HG02840 (cell line): Measurements from ENCODE around the gene TBL1XR1.

Source experiments
- ATAC-seq: cut with Tn5 transposase; IDR thresholded peaks from one replicate; pipeline ENCODE4 v1.9.1; 2021; ENCODE audit warnings: mild to moderate bottlenecking, moderate library complexity, moderate number of reproducible peaks; ENCODE audit not compliant: unreplicated experiment, low FRiP score

The TBL1XR1 gene

DNA sequence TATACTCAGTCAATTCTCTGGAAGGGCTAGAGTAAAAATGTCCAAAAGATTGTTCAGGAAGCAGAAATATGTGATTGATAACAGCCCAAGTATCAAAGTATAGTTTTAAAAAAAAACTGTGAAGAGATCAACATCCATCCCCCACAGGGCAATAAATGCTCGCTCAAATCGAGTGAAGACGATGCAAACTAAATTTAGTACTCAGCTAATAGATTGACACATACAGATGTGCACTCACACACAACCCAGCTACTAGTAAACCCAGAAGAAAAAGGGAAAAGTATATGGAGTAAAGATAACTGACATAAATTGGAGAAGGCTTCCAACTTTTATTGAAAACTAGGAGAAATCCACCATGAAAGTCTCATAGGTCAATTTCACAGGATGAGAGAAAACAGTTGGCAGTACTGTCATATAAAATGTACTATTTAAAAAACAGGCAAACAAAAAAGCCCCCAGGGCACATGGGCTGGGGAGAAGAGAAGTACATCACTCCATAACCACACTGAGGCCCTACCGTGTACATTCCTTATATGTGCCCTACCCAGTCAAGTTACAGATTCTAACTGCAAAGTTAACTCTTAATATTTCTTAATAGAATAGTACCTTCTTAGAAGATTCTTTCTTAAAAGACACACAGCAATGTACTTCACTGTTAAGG lies 125.7 kb downstream of the TBL1XR1 start:
- no peak for ATAC-seq

DNA sequence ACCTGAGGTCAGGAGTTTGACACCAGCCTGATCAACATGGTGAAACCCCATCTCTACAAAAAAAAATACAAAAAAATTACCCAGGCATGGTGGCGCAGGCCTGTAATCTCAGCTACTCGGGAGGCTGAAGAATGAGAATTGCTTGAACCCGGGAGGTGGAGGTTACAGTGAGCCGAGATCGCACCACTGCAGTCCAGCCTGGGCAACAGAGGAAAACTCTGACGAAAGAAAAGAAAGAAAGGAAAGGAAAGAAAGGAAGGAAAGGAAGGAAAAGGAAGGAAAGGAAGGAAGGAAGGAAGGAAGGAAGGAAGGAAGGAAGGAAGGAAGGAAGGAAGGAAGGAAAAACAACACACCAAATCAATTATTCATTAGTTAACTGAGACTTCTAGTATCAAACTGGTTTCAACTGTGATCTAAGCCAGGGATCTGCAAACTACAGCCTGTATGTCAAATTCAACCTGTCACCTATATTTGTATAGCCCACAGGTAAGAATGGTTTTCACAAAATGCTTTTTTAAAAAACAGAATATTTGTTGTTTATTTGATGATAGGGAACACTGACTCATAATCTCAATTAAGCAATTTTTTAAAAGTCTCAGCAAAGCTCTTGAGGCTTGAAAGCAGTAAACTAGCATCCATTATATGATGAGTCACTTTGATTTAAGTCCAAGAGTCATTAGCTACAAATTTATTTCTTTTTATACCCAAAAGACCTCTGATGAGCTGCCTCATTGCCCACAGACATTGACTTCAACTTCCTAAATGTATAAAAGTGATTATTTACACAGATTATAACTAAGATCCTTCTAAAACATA lies 127.6 kb downstream of the TBL1XR1 start:
- no peak for ATAC-seq

DNA sequence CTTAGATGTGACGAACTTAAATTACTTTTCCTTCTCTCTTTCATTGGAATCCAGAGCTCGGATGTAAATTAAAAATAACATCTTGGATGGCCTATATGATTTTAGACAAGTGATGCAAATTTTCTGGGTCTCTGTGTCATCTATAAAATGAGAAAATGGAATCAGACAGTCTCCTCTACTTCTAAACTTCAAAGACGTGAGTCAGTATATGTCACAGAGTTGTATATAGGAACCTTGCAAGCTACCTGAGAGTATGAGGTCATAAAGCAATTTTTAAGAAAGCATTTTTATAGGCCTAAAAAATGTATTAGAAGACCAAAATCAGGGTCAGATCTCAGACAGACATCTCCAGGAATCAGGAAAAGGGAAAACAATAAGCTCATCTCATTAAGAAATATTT lies 128.3 kb downstream of the TBL1XR1 start:
- ATAC-seq = no peak

DNA sequence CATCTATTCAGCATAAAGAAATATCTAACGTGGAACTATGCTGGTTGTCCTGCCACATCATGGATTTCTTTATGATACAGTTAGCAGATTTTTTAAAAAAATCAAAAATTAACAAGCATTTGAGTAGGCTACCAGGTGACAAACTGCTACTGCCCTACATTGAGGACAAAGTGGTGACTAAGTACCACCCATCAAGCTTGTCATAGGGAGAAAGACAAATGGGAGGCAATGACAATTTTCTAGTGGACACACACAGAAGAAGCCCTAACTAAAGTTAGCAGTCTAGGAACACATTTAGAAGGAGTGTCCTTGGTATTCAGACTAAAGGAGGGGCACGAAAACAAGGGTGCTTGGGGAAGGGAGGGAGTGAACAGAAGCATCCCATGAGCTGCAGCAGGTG lies 131.2 kb downstream of the TBL1XR1 start:
- ATAC-seq = no peak

DNA sequence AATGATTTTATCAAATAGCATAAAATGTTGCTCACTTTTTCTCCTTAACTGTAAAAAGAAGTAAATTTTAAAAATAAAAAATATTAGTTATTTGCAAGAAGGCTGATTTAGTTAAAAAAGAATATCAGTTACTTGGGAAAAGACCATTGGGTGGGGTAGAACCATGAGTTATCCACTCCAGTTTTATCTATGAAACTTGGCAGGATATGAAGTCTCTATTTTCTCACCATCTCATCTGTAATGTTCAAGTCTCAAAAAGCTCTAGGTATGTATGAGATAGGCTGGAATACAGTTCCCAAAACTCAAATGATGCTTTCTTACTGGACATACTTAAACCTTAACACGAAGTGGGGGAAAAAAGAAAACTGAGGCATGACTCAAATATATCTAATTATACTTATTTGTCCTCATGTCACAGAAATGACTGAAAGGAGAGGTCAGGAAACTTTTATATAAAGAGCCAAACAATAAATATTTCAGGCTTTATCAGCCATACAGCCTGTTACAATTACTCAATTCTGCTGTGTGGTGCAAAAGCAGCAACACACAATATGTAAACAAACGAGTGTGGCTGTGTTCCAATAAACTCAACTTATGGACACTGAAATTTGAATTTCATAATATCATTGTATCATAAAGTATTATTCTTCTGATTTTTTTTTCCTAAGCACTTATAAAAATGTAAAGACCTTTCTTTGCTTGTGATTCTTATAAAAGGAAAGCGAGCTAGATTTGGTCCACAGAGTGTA lies 131.8 kb downstream of the TBL1XR1 start:
- no peak for ATAC-seq

DNA sequence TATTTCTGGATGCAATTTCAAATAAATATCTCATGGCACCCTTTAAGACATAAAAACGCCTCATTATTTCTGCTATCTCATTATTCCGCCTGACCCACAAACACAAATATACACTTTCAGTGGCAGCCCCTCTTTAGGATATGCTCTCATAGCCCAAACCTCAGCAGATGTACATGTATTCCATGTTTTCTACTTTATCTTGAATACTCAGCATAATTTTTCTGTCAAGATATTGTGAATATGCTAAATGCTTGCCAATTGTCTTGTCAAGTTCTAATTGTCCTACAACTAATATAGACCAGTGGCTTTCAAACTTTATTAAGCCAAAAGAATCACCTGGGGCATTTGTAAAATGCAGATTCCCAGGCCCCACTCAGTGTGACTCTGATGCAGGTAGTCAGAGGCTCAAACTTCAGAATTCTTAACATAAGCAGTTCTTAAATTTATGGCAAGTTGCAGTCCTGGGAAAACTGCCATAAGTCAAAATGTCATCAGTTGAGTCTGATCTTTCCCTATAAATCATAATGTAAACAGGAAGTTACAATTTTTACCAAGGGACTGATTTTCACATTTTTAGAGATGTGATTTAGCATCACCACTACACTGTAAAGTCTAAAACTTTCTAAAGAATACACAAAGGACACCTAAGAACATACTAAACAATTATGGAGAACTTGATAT lies 135.1 kb downstream of the TBL1XR1 start:
- ATAC-seq = no peak

DNA sequence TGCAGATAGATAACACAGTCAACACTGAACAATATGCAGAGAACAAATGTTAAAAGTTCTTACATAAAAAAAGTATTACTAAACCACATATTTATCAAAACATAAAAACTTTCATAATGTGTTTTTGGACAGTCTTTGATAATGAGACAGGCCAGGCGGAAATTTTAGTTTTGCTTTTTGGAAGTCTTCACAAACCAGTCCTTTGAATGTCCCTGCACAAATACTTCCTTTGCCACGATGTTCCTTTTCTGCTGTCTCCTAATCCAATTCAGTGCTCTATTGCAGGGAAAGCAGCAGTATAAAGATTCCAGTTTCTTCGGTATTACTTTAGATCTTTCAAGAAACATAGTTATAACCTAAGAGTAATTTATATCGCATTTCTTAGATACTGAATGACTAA lies 135.9 kb downstream of the TBL1XR1 start:
- ATAC-seq = no peak

DNA sequence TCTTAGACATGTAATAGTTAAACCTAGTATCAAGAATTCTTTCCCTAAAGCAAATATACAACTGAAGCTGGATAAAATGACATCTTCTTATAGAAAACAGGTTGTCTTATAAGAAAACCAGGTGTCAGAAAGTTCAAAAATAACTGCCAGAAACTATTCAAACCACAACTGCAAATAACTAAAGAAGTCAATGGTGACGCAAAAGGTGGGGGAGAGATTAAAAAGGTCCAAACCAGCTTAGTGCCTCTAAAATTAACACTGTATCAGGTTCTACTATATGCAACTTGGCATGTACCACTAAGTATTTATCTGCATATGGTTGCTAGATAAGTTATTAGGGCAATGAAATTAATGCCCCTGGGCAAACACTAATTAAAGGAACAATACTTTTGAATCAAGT lies 136.8 kb downstream of the TBL1XR1 start:
- no peak for ATAC-seq

DNA sequence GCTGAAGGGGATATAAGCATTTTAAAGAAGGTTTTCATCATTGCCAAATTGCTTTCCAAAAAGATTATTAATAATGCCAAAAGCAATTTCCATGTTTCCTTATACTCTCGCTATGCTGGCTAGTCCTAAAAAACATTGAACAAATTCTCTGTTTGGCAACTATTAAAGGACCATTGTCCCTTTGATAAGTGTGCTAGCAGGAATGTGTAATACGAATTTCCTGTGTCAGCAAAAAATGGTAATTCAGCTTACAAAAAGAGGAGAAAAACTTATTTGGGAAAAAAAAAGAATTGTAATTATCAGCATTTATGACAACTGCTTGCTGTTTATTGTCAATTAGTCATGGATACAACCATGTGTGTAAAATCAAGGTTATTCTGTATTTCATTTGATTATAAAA lies 138.6 kb downstream of the TBL1XR1 start:
- no peak for ATAC-seq

DNA sequence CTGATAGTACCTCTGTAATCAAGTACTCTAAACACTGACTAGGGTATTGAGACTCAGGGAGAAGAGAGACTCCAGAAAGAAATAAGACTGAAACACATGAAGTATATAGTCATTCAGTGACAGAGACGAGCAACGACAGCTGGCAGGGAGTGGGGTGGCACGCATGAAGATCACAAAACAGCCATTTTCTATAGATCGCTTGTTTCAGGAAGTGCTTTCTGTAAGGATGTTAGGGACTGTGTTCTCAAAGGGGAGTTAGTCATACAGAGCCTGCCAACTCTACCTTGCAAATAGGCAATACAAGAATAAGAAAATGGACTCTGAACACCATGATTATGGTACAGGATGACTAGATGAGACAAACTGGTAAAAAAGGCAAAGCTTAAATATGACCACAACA lies 139.5 kb downstream of the TBL1XR1 start:
- peak; percentile 82 for ATAC-seq

DNA sequence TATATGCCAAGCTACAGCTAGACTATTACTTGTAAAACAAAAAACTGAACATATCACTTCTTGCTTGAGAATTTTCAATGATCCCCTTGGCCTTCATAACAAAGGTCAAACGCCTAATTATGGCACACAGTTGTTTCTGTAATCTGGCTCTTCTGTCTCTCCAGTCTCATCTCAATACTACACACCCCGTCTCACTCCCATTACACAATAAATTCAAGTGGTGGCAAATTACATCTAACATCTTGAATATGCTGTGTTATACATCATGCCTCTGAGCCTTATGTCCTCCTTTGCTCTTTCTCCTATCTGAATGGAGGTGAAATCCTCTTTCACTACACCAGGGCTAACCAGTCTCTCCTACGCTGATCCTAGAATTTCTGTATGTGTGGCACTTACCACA lies 140.4 kb downstream of the TBL1XR1 start:
- no peak for ATAC-seq

DNA sequence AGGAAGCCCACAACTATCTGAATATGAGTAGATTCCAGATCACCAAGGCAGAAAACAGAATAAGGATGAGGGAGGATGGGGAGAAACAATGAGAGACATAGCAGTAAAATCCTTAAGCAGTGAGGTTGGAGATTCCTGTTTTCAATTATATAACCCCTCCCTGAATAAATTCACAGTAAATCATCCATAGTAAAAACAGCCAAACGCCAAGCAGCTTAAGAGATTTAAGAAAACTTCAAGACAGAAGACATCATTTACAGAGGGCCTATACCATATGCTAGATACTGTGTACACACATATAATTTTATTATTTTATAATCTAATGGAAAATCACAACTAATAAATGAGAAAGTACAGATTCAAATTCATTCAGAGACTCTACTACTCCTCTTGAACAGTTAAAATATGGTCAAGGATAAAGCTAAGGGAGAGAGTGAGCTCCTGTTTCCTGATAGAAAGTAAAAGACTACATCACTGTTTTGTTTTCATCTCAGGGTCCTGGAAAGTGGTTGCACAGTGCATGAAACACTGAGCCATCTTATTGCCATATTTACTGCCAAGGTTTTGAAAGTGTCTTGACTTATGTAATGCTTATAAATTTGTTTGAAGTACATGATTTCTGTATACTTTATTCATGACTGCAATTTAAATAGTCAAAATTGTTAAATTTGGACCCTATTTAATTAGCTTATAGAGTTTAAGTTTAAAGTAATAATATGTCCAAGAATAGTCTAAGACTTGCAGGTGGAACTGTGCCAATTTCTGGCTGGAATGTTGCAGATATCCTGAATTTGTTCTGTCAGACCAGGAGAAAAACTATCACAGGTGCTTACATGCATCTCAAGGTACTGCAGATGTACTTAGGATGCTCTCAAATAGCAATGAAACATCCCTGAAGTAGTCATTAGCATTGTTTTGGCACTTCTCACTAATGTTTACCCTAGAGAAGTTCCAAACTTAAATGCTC lies 141.4 kb downstream of the TBL1XR1 start:
- ATAC-seq = no peak

DNA sequence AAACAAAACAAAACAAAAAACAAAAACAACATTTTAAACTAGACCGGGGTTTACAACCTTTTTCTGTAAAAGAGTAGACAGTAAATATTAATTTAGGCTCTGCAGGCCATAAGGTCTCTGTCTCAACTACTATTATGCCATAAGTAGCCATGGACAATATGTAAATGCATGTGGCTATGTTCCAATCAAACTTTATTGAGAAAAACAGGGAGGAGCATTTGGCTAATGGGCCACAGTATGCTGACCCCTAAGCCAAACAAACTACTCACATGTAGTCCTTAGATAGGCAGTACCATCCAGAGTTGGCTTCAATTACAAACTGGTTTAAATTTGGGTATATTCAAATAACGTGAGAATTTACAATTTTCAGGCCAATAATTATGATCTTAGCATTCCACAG lies 144.2 kb downstream of the TBL1XR1 start:
- ATAC-seq = no peak

DNA sequence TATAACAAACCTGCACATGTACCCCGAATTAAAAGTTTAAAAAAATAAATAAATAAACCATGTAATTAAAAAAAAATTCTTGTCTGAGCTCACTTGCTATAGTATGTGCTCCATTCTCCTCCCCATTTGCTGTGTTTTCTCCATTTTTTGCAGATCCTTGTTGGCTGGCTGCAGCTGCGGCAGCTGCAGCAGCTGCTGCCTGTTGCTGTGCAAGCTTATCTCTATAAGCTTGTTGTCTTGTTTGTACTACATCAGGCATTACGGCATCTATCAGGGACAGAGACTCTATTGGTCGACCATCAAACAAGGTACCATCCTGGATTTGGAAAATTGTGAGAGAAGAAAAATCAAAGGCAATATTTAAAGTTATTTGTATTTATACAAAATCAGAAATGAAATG lies 145.9 kb downstream of the TBL1XR1 start:
- ATAC-seq = no peak

DNA sequence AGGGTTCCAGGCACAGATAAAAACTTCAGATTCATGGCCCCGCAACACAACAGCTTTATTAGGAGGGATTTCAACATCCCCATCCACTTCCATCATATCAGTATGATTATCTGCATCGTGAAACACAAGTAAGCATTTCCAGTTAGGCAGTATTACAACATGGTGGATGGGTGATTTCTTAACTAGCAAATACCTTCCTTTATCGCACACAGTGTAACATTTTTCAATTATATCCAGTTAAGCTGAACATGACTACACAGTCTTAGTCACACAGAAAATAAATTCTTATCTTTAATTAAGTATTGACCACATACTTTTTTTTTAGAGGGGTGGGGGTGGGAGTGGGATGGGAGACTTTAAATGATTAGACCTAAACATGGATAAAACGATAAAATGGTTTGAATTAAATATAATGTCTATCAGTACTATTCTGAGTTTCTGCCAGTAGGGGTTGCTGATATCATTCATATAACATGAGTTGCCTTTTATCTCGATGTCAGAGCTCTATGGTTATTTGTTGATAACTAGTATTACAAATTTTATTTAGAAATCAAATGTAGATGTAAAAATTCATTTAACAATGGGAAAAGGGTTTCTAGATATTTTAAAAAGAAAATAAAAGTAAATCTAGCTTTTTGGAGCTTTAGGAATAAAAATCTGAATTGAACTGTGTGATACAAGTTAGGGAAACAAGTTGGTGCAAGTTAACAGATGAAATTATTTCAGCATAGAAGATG lies 146.6 kb downstream of the TBL1XR1 start:
- no peak for ATAC-seq

DNA sequence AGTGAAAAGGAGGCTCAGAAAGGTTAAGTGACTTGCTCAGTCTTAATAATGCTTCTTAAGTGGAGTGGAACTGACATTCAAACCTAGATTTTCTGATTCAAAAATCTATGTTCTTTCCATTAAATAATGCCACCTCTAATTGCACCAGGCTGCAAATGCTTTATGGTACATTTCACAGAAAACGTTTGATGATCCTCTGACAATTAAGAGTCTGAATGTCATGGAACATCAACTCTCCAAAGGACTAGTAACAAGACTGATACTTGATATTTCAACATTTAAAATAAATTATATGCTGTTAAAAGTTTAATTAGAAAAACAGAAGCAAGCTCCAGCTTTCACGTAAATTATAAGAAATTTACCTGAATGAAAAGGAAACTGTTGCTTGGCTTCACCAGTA lies 151.5 kb downstream of the TBL1XR1 start:
- no peak for ATAC-seq

DNA sequence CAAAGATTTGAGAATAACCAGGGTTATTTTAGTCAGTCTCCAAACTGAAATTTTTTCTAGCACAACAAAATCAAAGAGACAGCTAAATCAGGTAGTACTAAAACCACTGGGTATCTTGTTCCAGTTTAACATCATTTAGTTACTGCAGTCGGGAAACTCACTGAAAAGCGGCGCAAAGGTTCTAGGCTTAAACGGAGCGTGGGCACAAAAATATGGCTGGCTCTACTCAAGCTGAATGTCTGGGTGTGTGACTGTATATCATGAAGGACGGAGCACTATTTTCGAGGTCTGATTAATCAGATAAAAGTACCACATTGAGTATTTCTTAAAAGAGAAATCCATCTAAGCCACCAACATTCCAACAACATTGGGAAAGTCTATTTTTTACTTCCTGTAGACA lies 152.1 kb downstream of the TBL1XR1 start:
- ATAC-seq = no peak

DNA sequence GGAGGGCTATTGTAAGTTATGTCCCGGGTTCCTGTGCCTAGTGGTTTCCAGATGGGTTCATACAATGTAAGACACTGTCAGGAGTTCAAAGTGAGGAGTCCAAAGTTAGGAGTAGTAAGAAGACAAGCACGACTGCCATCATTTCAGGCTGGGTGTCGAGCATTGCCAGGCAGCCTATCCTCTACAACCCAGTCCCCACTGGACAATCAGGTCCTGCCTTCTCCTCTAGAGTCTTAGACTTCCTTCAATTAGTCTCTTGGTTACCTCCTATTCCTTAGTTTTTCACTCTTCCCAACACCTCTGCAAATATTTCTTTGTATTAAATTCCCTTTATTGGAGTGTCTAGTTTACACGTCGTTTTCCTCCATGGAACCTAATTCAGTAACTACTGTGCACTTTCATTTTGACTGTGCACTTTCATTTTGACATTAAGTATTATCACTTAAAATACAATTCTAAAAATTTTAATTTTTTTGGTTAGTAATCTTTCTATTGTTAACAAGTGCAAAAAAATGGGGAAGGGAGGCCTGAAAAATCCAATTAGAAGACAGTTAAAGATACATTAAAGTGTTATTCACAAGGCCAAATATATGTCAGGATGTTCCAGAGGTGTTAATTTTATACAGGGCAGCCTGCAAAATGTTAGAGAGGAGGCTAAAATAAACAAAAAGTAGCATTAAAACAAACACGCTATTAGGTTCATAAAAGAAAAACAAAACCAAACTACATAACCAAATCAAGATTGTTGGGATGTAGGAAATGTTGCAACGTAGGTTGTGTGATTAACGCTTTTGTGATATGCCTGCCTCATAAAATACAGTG lies 155.3 kb downstream of the TBL1XR1 start:
- ATAC-seq = no peak
